ENCODE measurements around the gene TTC23.
"Not testable (repeated sequence)": the region's sequence is repeated elsewhere in the genome, so short reads cannot be mapped to it uniquely, and the experiment has no call there.

Gene TTC23

GRCh38 chr15:99192181-99192580, 57.2 kb downstream of the TTC23 start:
- not testable (repeated sequence) for DNase-seq

DNA sequence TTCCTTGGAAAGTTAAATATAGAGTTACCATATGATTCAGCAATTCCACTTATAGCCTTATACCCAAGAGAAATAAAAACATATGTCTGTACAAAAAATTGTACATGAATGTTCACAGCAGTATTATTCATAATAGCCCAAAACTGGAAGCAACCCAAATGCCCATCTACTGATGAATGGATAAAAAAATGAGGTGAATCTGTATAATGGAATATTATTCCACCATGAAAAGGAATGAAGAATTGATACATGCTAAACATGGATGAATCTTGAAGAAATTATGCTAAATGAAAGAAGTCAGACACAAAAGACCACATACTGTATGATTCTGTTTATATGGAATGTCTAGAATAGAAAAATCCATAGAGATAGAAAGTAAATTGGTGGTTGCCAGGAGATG, 61.4 kb downstream of the TTC23 start:
- DNase-seq: no peak

DNA sequence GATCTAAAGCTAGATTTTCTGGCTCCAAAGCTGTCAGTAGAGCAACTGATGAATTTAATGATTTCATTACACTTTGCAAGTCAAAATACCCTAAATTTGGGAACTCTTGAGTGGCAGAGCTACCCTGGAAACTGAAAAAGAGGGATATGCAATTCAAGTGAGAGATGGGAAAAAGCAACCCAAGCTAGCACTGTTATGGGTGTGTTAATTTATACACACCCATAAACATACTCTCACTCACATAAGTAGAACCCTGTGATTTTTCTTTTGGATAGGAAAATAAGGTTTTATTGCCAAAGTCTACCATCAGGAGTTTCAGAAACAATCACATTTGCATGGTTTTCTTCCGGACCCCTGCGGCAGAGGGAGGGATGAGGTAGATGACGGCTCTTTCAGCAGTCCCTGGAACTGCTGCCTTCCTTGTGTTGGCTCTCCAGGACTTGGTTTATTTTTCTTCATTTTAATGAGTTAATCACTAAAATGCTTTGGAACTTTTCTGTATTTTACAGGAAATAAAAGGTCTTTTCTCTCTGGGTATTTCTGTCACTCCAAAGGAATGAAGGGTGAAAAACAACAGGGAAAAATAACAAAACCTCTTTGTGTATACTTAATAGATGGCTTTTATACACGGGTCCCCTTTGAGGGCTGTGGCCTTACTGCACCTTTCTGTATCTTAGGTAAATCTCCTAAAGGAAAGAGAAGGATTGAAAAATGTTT, 63.8 kb downstream of the TTC23 start:
- DNase-seq: no peak

DNA sequence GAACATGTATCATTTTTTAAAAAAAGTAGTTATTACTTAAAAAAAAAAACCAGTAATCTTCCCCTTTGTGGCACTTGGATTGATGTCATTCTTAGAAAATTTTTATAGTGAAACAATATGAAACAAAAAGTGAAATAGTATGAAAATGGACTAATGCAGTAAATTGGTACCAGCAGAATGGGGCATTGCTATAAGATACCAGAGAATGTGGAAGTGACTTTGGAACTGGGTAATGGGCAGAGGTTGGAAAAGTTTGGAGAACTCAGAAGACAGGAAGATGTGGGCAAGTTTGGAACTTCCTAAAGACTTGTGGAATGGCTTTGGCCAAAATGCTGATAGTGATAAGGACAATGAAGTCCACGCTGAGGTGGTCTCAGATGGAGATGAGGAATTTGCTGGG, 66.6 kb downstream of the TTC23 start:
- no peak for DNase-seq

DNA sequence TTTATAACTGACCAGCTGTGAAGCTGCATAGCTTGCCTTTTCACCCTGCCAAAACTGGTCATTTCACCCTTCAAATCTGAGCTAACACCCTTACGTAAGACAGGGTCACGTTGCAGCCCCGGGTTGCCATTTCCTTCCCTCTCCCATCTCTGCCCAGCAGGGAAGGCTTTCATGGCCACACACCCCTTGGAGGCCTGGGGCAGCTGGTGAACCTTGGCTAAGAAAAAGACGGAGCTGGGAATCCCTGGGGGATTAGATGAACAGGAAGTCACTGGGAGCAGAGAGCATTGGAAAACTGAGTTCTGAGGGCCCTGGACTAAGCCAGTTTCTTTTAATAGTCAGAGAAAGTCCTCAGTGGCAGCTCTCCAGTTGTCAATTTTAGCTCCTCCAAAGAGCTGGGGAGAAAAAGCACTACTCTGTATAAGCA, 67.8 kb downstream of the TTC23 start:
- peak in 1 of 2 experiments; percentile 33 for DNase-seq

GRCh38 chr15:99180964-99181306, 68.4 kb downstream of the TTC23 start:
- no peak for DNase-seq

- DNase-seq: no peak
These were observed 69.1 kb downstream of the TTC23 start for GRCh38 chr15:99180086-99180963.

- no peak for DNase-seq
These were observed 71.7 kb downstream of the TTC23 start for GRCh38 chr15:99177679-99178078.

GRCh38 chr15:99176757-99177156, 72.6 kb downstream of the TTC23 start:
- no peak for DNase-seq

- no peak for DNase-seq
These were observed 74.6 kb downstream of the TTC23 start for GRCh38 chr15:99174567-99175395.

- no peak for DNase-seq
These were observed 76.4 kb downstream of the TTC23 start for GRCh38 chr15:99172989-99173388.

DNA sequence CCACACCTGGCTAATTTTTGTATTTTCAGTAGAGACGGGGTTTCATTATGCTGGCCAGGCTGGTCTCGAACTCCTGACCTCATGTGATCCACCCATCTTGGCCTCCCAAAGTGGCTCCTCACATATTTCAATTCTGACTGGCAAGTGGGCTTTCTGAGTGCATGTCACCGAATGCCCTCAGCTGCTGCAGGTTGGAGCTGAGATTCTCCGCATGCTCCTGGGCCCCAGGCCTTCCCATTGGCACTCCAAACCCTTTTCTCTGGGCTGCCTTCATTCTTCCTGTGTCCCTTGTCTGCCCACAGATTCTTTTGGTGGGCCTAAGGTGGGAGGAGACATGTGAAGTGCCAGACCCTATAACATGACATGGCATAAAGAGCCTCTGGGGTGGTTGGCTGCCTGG, 77.2 kb downstream of the TTC23 start:
- no peak for DNase-seq

GRCh38 chr15:99170476-99171065, 78.8 kb downstream of the TTC23 start:
- no peak for DNase-seq

GRCh38 chr15:99169769-99170311, 79.5 kb downstream of the TTC23 start:
- peak in 1 of 2 experiments; percentile 30 for DNase-seq

DNA sequence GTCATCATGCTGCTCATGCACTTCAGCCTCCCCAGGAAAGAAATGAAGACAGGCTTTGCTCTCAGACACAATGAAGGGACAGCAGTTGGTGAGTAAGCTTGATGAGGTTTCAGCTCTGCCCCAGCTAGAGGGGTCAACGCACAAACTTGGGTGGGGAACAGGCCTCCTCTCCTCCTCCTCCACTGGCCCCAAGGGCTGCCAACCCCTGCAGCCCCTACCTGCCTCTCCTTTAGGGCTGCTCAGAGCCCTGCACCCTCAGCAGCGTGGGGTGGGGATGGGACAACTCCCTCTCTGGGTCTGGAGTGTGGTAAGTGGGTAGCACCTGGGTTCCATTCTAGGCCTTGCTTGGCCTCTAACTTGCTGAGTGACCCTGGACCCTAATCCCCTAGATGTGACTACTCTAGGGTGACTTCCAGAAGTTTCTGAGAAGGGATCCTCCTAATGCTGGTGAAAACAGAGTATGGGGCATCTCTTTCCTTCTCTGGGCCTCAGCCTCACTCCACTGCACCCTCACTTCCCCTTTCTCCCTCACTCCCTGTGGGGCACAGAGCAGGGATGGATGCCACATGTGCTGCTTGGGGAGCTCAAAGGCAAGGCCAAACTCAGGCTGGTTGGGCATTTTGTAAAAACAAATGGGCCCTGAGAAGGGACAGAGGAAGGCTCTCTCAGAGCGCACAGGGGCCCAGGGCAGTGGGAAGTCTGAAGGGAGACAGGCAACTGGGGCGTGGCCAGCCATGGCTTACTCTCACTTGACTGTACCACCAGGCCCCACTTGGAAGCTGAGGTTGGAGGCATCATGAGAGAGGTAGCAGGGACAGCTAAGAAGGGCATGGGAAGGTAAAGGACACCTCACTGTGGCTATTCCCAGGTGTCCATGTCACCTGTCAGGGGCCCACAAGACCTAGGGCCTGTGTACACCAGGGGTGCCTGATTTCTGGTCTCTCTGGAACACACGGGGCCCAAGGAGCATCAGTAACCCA, 80.5 kb downstream of the TTC23 start:
- DNase-seq: no peak

- DNase-seq: no peak
These were observed 81.7 kb downstream of the TTC23 start for GRCh38 chr15:99167640-99168039.

- DNase-seq: no peak
These were observed 82.2 kb downstream of the TTC23 start for GRCh38 chr15:99167201-99167600.

GRCh38 chr15:99165956-99166689, 83.3 kb downstream of the TTC23 start:
- no peak for DNase-seq

DNA sequence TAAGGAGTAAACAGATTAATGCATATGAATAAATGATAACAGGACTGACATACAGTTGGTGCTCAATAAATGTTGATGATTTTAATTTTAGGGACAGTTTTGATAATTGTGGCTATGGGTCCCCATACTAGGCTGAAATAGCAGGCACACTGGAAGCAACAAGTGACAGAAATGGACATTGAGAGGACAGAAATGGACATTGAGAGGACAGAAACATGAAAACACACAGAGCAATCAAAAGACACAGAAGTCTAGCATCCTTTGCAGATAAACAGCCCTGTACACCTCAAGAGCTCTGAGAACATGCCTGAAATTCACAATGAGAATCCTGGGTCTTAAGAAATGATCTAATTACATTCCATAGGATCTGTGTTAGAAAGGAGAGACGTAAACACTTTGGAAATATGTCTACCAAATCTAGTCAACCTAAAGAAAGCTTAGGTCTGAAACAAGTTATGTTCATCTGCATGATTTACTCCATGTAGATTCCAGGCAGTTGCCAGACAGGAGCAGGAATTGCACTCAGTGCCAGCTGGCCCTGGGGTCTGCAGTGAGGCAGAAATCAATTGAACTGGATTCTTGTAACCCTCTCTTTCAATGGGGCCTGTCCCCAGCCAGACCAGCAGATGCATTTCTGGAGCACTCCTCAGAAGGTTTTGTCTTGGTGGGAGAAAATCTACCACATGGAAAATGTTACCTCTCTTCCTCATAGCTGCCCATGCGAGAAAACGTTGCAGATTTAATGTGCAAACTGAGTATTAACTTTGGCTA, 84.2 kb downstream of the TTC23 start:
- DNase-seq: no peak

- no peak for DNase-seq
These were observed 85.3 kb downstream of the TTC23 start for GRCh38 chr15:99164119-99164518.

All from NCI-H524 (cell line).